HG03460 (cell line): ENCODE results near the gene RPUSD2.
"Not testable (repeated sequence)": the region's sequence is repeated elsewhere in the genome, so short reads cannot be mapped to it uniquely, and the experiment has no call there.

Experiments used
- ATAC-seq: cut with Tn5 transposase; IDR thresholded peaks from one replicate; pipeline ENCODE4 v1.9.1; 2021; ENCODE audit not compliant: unreplicated experiment

RPUSD2 gene

DNA sequence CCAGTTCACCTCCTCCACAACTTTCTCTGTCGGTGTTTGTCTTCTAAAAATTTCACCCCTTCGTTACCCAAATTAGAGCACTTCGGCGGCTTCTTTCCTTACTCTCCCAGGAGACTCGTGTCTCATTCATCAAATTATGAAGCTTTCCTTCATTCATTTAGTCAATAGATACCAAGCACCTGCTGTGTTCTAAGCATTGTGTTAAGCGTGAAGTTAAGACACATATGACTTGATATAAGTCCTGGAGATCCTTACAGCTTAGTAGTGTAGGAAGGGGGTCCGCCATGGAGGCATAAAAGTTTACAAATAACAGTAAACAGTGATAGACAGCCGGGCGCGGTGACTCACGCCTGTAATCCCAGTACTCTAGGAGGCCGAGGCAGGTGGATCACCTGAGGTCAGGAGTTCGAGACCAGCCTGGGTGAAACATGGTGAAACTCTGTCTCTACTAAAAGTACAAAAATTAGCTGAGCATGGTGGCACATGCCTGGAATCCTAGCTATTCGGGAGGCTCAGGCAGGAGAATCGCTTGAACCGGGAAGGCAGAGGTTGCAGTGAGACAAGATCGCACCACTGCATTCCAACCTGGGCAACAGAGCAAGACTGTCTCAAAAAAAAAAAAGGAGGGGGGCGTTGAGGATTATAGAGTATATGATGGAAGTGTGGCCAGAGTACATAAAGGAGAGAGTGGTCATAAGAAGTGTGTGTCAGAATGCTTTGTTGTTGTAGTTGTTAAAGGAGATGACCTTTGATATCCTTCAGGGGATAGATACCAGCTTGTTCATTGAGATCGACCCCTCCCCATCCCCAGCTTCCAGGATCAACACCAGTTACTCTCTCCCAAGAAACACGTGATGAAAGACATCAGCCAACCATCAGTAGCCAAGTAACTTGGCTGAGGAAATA is 3.5 kb upstream of the RPUSD2 start:
- no peak for ATAC-seq

DNA sequence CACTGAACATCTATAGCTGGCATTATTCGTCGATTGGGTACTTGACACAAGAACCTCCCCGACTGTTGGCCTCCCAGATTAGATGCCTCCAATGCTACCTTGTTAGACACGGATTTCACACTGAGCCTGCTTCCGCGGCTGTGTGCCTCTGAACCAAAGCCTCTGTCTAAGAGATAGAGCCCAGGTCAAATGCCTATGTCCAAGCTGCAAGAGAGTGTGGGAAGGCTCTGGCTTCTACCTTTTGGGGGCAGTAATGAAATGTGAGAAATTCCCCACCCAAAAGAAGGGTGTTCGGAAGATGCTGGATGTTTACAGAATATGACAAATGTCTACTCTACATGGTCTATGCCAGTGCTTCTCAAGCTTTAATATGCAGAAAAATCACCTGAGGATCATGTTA is 2.0 kb upstream of the RPUSD2 start:
- no peak for ATAC-seq

DNA sequence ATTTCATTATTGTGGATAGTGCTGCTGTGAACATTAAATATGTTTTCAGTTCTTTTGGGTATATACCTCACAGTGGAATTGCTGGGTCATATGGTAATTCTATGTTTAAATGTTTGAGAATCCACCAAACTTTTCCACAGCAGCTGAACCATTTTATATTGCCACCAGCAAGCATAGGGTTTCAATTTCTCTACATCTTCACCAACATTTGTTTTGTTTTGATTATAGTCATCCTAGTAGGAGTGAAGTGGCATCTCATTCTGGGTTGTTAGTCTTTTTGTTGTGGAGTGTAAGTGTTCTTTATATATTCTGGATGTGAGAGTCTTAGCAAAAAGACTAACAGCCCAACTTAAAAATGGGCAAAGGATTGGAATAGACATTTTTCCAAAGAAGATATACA is 6.0 kb downstream of the RPUSD2 start:
- ATAC-seq = no peak

DNA sequence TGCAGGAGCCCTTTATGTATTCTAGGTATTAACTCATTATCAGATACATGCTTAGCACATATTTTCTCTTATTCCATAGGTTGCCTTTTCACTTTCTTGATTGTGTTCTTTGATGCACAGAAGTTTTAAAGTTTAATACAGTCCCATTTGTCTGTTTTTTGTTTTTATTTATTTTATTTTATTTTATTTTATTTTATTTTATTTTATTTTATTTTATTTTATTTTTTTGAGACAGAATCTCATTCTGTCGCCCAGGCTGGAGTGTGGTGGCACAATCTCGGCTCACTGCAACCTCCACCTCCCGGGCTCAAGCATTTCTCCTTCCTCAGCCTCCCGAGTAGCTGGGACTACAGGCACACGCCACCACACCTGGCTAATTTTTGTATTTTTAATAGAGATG is 7.8 kb downstream of the RPUSD2 start:
- ATAC-seq = not testable (repeated sequence)

DNA sequence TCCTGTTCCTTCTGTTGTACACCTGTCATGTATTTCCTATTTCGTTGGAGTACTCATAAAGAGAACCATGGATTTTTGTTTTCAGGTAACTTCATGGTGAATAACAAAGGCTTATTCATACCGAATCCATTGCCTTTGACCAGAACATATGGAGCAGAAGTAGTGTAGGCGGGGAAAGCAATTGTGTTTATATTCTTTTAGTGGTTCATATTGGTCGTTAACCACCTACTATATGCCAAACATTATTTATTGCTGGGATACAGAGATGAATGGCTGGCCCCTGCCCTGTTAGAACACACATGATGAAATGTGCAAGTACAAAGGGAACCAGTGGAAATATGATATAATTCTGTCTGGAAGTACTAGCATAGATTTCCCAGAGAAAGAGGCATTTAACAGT is 9.8 kb downstream of the RPUSD2 start:
- no peak for ATAC-seq

DNA sequence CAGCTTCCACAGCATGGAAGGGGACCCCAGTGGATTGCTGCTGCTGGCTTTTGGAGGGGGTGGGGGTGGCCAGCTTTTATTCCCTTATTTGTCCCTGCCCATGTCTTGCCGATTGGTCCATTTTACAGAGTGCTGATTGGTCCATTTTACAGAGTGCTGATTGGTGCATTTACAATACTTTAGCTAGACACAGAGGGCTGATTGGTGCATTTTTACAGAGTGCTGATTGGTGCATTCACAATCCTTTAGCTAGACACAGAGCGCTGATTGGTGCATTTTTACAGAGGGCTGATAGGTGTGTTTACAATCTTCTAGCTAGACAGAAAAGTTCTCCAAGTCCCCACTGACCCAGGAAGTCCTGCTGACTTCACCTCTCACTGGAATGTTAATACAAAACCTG is 12.7 kb downstream of the RPUSD2 start:
- not testable (repeated sequence) for ATAC-seq

DNA sequence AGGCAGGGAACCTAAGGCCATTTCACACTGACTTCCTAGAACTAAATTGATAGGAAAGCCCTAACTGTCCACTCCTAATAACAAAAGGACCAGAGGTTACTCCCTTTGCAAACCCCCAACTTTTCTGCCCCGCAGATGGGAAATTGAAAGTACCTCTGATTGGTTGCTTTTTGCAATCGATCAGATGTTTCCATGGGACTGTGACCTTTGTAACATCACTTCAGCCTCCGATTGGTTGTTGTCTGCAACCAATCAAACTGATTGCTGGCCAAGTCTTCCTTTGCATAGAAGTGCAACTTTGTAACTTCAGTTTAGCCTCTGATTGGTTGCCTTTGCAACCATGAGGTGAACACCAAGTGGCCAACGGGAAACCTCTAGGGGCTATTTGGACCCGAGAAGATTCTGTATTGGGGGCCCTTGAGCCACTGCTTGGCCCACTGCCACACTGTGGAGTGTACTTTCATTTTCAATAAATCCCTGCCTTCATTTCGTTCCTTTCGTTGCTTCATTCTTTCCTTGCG is 13.7 kb downstream of the RPUSD2 start:
- ATAC-seq = no peak

DNA sequence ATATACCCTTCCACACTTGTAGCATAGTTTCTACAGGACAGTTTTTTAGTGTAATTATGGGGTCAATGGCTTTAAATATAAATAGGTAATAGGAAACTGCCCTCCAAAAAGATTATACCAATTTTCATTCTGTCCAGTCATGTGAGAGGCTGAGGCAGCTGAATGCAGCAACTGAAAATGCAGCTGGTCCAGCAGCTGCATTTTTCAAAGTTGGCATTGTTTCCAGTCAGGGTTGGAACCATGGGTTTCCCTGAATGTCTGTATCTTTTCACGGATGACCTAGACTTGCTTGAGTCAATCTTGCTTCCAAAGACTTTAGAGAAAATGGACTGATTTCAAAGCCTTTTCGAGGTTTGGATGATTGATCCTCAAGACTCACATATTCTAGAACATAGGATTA is 15.1 kb downstream of the RPUSD2 start:
- ATAC-seq = no peak

DNA sequence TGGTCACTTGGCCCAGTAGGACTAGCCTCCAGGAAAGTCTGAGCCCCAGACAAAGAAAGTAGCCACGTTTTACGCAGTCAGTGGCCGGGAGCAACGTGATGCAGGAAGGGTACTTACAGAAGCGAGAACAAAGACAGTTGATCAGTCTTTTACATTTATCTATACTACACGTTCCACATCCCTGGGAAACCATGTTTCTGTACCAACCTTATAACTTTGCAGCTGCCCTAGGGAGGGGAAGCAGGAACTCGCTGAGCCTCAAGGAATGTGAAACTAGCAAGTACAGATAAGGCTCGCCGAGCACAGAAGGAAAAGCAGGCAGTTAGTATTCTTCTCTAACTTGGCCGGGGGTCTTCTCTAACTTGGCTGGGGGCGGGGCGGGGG is 21.6 kb downstream of the RPUSD2 start:
- no peak for ATAC-seq

DNA sequence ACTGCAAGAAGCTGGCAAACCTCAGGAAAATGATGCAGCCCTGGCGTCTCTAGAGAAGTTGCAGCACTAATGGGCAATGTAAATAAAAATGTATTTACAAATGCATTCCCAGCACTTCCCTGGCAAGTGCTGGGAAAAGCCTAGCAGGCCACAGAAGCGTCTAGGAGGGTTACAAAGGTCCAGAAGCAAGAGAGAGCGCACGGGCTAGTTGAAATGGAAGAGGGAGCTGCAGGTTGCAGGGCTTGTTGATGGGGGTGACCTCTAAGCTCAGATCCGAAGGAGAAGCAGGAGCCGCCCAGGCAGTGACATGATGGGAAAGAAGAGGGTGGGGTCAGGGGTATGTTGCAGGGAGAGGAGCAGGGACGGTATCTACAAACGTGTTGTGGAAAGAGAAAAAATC is 22.3 kb downstream of the RPUSD2 start:
- no peak for ATAC-seq

DNA sequence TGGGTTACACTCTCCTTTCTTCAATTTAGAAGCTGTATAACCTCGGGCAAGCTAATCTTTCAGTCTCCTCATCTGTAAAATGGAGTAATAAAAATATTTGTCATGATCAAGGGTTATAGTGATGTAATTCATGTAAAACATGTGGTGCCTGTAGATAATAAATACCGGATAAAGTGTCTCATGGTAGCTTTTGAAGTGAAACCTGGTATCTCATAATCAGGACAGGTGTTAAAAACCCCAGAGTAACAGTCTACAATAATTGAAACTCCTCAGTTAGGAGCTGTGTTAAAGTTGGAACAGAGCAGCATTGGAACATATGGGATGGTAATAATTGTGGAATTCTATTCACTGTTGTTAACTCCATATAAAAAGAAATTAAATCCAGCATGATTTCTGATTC is 24.1 kb downstream of the RPUSD2 start:
- ATAC-seq = no peak

DNA sequence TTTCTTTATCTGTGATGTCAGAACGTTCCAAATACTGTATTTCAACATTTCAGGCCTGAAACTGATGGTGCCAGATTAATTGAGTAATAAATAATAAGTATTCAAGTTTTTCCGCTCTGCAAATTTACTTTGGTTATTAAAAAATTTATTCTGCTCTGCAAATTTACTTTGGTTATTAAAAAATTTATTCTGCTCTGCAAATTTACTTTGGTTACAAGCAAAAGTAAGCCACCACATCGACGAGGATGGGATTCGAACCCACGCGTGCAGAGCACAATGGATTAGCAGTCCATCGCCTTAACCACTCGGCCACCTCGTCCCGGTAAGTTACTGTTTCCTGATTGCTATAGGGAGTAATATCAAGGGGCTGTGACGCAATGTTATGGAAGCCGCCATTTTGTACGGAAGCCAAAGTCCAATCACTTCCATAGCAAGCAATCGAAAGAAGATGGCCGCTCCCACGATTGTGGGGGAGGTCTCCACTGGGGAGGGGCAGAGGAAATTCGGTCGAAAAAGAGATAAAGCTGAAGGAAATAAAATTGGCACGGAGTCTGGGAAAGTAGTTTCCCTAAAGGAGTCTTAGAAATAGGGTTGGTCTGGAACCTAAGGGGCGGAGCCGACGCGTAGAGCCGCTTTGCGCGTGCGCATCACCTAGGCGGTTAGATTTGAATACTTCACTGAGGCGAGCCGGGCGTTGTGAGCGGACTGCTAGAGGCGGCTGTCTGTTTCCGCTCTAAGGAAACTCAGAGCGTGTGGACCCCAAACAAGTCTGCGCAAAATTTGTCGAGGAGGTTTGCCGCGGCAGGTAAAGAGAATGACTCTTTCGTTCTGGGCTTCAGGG is 24.7 kb downstream of the RPUSD2 start, which contains the start of gene KNL1:
Gene KNL1 (plus strand): TSS at position 662 of the 841 bp plus-strand sequence. CDS start 8,683 bp downstream, outside the sequence.
- peak; percentile 68 for ATAC-seq

DNA sequence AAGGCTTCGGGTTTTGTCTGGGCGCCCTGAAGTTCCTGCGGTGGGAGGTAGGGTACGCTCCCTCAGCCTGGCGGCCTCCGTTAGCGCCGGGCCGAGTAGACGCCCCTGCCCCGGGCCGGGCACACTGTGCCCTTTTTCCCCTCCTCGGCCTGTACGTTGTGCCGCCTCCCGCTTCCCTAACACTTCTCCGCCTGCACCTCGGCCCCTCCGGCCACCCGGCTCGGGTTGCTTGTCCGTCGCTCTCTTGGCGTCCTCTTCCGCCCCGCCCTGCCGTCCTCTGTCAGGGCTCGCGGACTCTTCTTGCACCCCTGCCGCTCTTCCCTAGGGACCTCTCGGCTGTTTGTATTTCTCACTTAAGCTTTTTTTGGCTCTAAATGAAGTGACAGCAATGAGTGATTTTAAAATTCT is 25.3 kb downstream of the RPUSD2 start:
- ATAC-seq = peak; percentile 41

DNA sequence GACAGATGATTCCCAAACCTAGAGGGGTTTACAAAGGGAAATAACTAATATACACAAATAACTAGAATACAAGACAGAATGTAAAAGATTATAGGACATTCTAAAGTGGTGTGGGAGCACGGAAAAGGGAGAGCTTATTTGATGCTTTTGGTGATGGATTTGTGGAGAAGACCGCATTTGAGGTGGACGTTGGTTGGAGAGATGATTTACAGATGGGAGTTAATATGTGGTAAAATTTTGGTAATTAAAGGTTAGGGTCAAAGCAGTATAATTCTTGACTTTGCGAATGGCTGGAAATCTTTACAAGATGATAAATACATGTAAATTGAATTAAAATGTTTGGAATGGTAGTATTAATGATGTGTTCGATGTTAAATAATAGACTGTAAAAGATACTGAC is 26.1 kb downstream of the RPUSD2 start:
- no peak for ATAC-seq

DNA sequence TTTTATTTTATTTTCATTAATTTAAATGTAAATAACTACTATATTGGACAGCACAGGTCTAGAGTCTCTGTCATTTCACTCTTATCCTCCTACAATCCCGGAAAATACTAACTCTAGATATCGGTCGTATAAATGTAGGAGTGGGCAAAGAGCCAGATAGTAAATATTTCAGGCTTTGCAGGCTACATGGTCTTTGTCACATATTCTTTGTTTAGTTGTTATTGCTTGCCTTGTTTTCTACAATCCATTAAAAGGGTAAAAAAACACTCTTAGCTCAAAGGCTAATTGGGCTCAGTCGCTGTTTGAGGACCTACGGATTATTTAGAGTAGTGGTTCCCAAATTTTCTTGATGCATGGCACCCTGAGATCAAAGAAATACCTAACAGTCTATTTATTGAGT is 26.7 kb downstream of the RPUSD2 start:
- ATAC-seq = no peak

DNA sequence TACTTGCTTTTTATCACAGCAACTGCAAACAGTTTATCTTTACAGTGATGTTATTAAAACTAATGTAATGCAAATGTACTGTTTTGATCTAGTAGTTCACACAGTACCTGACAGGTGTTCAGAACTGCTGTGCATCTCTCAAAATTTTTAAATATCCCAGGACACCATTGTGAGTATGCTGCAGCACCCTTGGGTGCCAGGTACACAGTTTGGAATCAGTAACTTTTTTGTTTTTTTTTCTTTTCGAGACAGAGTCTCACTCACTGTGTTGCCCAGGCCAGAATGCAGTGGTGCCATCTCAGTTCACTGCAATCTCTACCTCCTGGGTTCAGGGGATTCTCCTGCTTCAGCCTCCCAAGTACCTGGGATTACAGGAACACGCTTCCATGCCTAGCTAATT is 27.9 kb downstream of the RPUSD2 start:
- ATAC-seq = no peak

DNA sequence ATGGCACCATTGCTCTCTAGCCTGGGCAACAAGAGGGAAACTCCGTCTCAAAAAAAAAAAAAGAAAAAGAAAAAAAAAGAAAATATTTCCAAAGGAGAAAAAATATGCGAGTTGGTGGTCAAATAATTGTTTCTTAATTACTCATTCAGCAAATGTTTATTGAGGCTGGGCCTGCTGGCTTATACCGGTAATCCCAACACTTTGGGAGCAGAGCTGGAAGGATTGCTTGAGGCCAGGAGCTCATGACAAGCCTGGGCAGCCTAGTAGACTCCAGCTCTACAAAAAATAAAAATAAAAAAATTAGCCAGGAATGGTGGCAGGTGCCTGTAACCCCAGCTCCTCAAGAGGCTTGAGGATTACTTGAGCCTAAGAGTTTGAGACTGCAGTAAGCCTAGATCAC is 29.0 kb downstream of the RPUSD2 start:
- ATAC-seq = no peak

DNA sequence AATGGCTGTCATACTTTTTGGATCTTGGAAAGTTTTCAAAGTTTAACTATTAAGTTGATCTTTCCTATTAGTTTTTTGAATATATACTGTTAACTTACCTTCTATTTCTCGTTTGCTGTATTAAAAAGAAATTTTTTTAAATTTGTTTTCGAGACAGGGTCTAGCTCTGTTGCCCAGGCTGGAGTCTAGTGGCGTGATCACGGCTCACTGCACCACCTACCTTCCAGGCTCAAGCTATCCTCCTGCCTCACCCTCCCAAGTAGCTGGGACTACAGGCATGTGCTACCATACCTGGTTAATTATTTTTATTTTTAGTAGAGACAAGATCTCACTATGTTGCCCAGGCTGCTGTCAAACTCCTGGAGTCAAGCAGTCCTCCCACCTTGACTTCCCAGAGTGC is 29.6 kb downstream of the RPUSD2 start:
- no peak for ATAC-seq

DNA sequence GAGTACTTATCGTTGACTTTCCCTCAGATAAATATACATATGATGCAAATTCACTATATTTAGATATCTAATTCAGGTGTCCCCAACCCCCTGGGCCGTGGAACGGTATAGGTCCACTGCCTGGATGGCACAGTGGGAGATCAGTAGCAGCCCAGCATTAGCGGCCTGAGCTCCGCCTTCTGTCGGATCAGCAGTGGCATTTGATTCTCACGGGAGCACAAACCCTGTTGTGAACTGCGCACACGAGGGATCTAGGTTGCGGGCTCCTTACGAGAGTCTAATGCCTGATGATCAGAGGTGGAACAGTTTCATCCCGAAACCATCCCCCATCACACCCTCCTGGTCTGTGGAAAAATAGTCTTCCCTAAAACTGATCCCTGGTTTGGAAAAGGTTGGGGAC is 31.9 kb downstream of the RPUSD2 start:
- no peak for ATAC-seq

DNA sequence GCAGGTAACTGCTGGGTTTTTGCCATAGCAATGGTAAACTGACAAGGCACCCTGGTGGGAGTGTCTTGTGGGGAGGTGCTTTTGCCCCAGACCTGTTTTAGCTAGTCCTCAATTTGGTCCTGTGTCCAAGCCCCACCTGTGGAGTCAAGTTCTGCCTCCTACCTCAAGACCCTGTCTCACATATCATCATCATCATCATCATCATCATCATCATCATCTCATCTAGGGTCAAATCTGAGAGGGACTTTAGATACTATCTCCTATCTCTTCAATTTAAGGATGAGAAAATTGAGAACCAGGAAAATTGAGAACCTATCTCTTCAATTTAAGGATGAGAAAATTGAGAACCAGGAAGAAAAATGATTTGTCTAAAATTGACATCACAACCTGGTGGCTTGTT is 34.8 kb downstream of the RPUSD2 start:
- ATAC-seq = no peak

DNA sequence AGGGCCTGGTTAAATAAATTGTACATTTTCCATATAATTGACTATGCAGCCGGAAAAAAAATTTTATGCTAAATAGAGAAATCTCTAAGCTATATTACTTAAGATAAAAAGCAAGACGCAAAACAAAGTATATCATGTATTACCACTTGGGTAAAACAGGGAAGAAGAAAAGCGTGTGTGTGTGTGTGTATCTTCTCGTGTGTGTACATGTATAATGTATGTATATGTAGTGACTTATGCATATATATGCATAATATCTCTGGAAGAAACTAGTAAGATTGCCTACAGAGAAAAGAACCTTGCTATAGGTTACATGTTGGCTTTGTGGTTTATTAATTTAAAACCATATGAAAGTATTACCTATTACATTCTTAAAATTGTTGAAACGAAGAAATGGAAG is 44.0 kb downstream of the RPUSD2 start:
- ATAC-seq = no peak

DNA sequence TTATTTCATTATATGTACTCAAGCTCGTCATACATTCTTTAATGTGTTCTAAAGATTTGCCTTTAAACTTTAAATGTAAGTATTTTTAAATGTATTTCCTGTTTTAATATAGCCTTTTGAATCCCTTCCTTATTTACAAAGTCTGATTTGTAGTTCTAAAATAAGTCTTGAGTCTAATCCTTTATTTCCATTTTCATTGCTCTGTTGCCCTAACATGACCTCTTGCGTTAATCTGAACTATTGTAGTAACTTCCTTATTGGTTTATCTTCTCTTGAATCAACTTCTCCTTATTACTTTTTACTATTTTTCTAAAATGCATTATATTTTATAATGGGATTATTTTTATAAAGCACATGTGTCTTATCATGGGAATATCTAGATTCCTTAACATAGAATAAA is 48.9 kb downstream of the RPUSD2 start:
- no peak for ATAC-seq
